GM19238 (cell line): ENCODE data around the gene KCNK17.

Experiments
- DNase-seq: peaks from one replicate; pipeline ENCODE4 v3.0.0; 2011; ENCODE audit warnings: low spot score; ENCODE audit not compliant: insufficient read length

KCNK17 gene, protein sequence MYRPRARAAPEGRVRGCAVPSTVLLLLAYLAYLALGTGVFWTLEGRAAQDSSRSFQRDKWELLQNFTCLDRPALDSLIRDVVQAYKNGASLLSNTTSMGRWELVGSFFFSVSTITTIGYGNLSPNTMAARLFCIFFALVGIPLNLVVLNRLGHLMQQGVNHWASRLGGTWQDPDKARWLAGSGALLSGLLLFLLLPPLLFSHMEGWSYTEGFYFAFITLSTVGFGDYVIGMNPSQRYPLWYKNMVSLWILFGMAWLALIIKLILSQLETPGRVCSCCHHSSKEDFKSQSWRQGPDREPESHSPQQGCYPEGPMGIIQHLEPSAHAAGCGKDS

DNA sequence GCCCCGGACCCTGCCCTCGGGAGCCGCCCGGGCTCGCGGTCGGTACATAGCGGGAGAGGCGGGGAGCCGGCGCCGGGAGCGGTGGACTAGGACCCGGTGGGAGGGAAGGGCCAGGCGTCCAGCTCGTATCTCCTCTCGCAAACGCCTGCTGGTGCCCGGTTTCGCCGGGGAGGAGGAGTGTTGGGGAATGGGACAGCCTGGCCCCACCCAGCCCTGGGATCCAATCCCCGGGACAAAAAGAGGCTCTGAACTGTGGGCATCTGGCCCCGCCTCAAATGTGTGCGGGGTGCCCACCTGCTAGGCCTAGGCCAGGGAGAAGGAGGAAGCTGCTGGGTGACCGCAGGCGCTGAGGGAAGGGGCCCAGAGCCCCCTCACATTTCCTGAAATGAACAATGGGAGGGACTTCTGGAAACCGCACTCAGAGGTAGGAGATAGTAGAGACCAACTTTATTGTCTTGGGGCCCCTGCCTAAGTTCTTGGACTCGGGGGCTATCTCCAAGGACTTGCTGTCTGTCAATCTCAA lies at the start of gene KCNK17:
Gene KCNK17 (minus strand): TSS at position 147 of the 523 bp plus-strand sequence. CDS start 99 bp downstream, at position 48.
- no peak for DNase-seq

DNA sequence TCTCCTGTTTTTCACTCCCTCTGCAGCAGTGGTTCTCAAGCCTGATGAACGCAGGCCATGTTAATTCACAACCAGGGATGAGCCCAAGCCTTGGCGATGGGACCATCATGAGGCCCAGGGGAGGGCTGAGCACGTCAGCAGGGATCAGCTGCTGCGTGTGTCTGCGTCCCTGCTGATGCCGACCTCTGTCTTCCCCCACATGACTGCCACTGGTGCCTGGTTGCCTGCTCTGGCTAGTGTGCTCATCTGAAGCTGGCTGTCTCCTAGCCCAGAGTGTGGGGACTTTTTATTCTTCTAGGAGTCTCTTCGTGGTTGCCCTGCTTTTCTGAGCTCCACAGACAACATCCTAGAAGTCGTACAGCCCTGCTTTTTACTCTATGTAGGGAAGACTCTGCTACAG lies 49.1 kb upstream of the KCNK17 start:
- DNase-seq: no peak

- DNase-seq: no peak
Observed at GRCh38 chr6:39362487-39362865, 48.3 kb upstream of the KCNK17 start.

DNA sequence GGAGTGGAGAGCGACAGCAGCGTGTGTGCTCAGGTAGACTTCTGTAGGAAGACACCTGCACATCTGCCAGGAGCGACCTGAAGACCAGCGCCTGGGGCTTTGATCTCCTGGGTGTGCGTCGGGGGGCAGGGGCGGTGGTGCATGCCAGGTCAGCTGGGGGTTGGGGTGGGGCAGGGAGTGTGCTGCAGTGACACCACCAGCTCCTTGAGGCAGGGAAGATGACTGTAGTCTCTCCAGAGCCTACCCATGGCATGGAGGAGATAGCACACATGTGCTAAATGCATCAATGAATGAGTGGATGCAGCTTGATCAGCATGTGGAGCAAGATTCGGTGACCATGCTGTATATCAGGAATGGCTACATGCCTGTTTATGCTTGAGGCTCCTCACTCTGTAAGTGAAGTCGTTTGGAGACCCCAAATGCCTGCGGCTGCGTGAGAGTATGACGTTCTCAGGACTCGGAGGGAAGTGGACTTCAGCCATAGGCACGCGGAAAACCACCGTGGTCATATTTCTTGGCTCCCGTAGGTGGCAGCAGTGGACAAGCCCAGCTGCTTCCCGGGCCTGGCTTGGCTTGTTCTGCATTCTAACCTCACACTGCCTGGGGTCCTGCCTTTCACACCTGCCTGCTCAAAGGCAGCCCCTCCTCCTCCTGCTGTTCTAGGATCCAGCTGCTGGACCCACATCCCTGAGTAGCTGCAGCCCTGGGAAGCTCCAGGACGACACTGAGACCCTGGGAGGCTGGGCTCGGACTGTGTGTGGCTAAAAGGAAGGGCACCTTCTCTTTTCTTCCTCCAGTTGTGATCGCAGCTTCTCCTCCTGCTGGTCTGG lies 47.7 kb upstream of the KCNK17 start:
- DNase-seq: peak; percentile 66

GRCh38 chr6:39360378-39360777 lies 46.2 kb upstream of the KCNK17 start:
- DNase-seq: no peak

GRCh38 chr6:39357998-39358686 lies 43.9 kb upstream of the KCNK17 start:
- no peak for DNase-seq

- DNase-seq: no peak
Observed at GRCh38 chr6:39353698-39354315, 39.6 kb upstream of the KCNK17 start.

DNA sequence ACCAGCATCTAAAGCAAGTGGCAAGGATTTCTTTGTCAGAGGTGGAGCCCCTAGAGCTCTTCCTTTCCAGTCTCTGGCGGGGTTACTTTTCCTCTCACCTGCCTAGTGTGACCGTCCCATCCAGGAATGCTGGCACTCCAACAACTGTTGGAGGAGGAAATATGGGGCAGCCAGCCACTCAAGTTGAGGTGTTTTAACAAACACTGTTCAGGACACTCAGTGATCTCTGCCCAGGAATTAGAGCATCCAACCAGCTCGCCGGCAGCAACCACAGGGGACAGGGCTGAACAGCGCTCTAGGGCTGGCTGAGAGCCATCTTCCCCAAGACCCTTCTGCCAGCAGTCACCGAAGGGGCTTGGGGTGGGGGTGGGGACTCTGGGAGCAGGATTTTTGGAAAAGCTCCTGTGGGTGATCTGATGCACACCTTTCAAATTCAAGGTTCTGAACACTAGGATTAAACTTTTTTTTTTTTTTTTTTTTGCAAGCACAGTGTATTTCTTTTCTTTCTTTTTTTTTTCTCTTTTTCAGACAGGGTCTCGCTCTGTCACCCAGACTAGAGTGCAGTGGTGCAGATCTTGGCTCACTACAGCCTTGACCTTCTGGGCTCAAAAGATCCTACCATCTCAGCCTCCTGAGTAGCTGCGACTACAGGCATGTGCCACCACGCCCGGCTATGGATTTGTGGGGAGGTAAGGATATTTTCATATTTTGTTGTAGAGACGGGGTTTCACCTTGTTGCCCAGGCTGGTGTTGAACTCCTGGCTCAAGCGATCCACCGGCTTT lies 36.7 kb upstream of the KCNK17 start:
- DNase-seq: no peak

- DNase-seq: no peak
Observed at GRCh38 chr6:39348740-39349139, 34.5 kb upstream of the KCNK17 start.

- DNase-seq: peak; percentile 66
Observed at GRCh38 chr6:39347906-39348585, 33.8 kb upstream of the KCNK17 start.

DNA sequence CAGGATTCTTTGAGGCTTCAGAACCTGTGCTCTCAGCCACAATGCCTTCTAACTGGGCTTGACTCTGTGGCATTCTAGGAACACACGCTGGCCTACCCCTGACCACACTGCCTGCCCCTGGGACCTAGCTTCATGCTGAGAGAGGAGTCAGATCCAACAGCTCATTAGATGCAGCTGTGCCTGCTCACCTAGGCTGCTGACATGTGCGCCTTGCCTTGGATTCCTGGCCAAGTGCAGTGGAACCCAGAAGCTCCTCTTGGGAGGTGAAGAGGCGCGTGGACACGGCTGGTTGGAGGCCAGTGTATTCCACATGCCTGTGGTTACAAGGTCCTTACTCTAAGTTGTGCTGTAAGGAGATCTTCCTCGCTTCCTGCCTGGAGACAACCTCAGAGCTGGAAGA lies 33.0 kb upstream of the KCNK17 start:
- DNase-seq: no peak

DNA sequence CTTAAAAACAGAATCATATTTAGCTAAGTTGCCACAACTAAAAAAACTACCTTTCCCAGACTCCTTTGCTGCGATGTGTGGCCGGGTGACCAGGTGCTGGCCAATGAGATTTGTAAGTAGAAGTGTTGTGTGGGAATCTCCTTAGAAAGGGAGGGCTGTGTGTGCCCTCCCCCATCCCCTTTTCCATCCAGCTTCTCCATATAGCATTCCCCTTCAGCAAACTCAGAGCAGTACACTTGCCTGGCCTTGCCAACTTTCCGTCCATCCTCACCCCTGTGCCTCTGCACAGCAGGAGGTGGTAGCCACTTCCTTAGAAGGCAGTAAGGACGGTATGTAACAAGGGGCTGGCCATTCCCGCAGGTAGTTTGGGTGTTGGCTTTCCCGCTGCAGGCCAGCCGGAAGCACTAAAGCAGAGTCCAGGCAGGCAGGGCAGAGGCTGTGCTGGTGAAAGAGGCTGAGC lies 30.6 kb upstream of the KCNK17 start:
- no peak for DNase-seq

DNA sequence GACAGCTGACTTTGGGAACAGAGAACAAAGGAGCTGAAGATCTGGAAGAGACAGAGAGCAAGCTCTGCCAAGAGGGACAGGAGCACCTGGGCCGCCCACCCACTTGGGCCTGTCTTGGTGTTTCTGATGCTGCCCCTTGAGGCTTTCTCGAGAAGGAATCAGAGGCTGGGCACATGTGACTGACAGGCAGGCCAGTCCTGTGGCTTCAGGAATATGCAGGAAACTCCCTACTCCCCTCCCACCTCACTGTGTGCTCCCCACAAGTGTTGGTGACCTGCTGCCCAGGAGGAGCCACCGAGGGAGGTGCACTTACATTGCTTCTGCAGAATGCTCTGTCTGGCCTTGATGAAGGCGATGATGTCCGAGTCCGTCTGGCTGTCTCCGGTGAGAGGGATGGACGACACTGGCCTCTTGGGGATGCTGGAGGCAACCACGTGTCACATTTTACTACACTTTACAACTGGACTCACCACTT lies 29.2 kb upstream of the KCNK17 start:
- DNase-seq: no peak

GRCh38 chr6:39342692-39343395 lies 28.6 kb upstream of the KCNK17 start:
- no peak for DNase-seq

GRCh38 chr6:39341937-39342336 lies 27.7 kb upstream of the KCNK17 start:
- no peak for DNase-seq

- no peak for DNase-seq
Observed at GRCh38 chr6:39341352-39341751, 27.1 kb upstream of the KCNK17 start.

DNA sequence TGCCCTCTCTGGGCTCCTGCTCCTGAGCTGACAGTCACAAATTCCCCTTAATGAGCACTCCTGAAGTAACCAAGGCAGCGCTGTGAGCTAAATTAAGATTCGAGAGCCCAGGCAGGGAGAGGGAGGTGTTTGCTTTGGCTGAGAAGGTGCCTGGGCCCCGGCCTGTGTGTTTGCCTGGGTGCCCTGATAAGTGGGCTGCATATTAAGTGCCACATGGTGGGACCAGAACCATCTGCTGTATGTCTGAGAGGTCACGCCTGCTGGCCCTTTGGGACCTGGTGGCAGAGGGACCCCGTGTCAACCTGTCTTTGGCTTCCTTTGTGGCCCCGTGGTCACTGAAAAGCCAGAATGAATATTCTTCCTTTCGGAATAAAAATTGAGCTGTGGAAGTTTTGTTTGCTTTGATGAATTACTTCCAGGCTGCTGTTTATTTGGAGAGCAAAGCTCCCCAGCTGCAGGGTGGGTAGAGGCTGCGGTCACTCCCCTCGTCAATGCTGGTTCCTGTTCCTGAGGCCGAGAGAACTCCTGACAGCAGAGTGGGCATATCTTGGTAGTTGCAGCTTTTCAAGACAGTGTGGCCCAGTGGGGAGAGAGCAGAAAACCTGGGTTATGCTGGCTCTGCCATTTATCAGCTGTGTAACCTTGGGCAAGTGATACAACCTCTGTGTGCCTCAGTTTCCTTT lies 25.8 kb upstream of the KCNK17 start:
- DNase-seq: no peak

DNA sequence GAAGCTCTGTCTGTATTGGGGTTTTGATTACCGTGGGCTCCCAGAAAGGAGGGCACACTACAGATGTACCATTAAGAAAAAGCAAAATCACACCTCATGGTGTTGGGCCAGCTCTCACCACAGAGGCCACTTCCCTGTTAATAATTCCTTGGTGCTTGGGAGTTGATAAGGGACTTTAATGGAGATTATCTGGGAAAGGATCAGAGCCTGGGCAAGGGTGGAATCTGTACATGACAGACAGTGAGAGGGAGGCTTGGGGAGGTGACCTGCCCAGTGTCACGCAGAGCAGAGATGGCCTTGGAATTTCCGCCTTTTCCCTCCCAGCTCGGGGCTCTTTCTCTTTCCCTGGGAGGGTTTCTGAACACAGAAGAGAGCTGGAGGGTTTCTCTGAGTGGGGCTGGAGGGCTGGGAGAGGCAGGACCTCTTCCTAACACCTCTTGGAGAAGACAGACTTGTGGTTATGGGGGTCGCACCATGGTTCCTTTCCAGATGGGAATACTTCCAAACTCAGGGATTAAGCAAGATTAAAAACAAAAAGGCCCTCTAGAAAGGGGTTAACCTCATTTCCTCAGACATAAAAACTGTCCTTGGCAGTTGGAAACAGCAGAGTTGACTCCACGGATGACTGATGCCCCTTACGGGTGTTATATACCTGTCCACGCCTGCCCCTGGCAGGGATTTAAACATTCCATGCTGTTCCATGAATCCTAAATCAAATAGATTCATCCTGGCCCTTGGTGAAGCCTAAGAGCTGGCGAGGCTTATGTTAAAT lies 25.1 kb upstream of the KCNK17 start:
- no peak for DNase-seq
